H1 (cell line): ENCODE measurements around the gene TTBK1. TPM values are rescaled to one million over a fixed set of nuclear protein-coding genes. Genes with fewer than 3 reads are reported as not detected.

Experiments
- CTCF ChIA-PET: fragments of 300-600 bp; sonication (Branson Sonifier 250); formaldehyde crosslinking; loops from one replicate; lab custom pipeline; 2021; ENCODE audit not compliant: partially characterized antibody; lab: Charles Lee
- POLR2A ChIA-PET: fragments of 300-600 bp; sonication (Branson Sonifier 250); formaldehyde crosslinking; loops from one replicate; lab custom pipeline; 2021; ENCODE audit warnings: inconsistent platforms; ENCODE audit not compliant: partially characterized antibody; lab: Charles Lee
- DNase-seq, 2 experiments: peaks; one replicate each; pipeline versions ENCODE4 v3.0.0 to v3.0.0-alpha.2; 2010 to 2022; ENCODE audit warnings: low spot score in 2 of 2, low read depth in 1 of 2, mixed read lengths in 1 of 2
- FAIRE-seq: peaks from 2 replicates; lab custom pipeline; 2011; peaks lifted over from hg19 to GRCh38; lab: Jason Lieb, UNC
- H2AFZ ChIP-seq: 2 replicates; pipeline ENCODE4 v1.8.1; 2012; ENCODE audit warnings: low read length, inconsistent platforms
- H2AK5ac ChIP-seq: 2 replicates; pipeline ENCODE4 v1.6.1; 2013; ENCODE audit warnings: low read depth, low read length
- H2BK120ac ChIP-seq: replicated peaks from 2 replicates; pipeline ENCODE3; 2013; ENCODE audit warnings: low read depth, low read length, inconsistent platforms
- H2BK12ac ChIP-seq: 2 replicates; pipeline ENCODE4 v1.6.1; 2013; ENCODE audit warnings: low read depth, low read length
- H2BK15ac ChIP-seq: 2 replicates; pipeline ENCODE4 v1.6.1; 2013; ENCODE audit warnings: low read length
- H2BK20ac ChIP-seq: 2 replicates; pipeline ENCODE4 v1.6.1; 2013; ENCODE audit warnings: low read length
- H2BK5ac ChIP-seq: 2 replicates; pipeline ENCODE4 v1.6.1; 2013; ENCODE audit warnings: low read depth, low read length
- H3K14ac ChIP-seq: 2 replicates; pipeline ENCODE4 v1.6.1; 2013; ENCODE audit warnings: inconsistent platforms; ENCODE audit not compliant: insufficient read length
- H3K18ac ChIP-seq: 2 replicates; pipeline ENCODE4 v1.6.1; 2013; ENCODE audit warnings: low read length; ENCODE audit errors: extremely low read depth
- H3K23ac ChIP-seq: 2 replicates; pipeline ENCODE4 v1.6.1; 2013; ENCODE audit warnings: inconsistent platforms; ENCODE audit not compliant: insufficient read length
- H3K23me2 ChIP-seq: 2 replicates; pipeline ENCODE4 v1.6.1; 2013; ENCODE audit warnings: low read depth, low read length
- H3K27ac ChIP-seq: 2 replicates; pipeline ENCODE4 v1.6.1; 2011; ENCODE audit warnings: low read depth, low read length, inconsistent platforms
- H3K27me3 ChIP-seq, 4 experiments: replicated peaks in 1 of 4; 1 replicate in 1 of 4; 2 replicates in 3 of 4; pipeline versions ENCODE4 v1.6.1 to v1.8.1; 2011 to 2013; ENCODE audit warnings: low read length in 3 of 4, mild to moderate bottlenecking in 3 of 4, inconsistent platforms in 2 of 4, mixed read lengths in 2 of 4, moderate library complexity in 1 of 4; ENCODE audit not compliant: control insufficient read depth in 3 of 4, insufficient read depth in 3 of 4; ENCODE audit errors: extremely low read depth in 1 of 4
- H3K36me3 ChIP-seq, 4 experiments: 2 replicates each; pipeline versions ENCODE4 v1.6.1 to v1.8.1; 2011 to 2013; ENCODE audit warnings: mild to moderate bottlenecking in 4 of 4, low read length in 3 of 4, moderate library complexity in 2 of 4, control low read depth in 1 of 4, inconsistent platforms in 1 of 4; ENCODE audit not compliant: insufficient read depth in 4 of 4, control insufficient read depth in 2 of 4
- H3K4ac ChIP-seq: replicated peaks from 2 replicates; pipeline ENCODE3; 2013; ENCODE audit warnings: low read length, low read depth, mixed read lengths, inconsistent platforms; ENCODE audit not compliant: insufficient read length
- H3K4me1 ChIP-seq, 4 experiments: replicated peaks in 1 of 4; 1 replicate in 1 of 4; 2 replicates in 3 of 4; pipeline versions ENCODE4 v1.6.1 to v1.8.1; 2011 to 2013; ENCODE audit warnings: low read length in 3 of 4, inconsistent platforms in 2 of 4, mixed read lengths in 1 of 4; ENCODE audit not compliant: insufficient read depth in 4 of 4, control insufficient read depth in 3 of 4
- H3K4me2 ChIP-seq, 2 experiments: 2 replicates each; pipeline versions ENCODE4 v1.6.1 to v1.8.1; 2011 to 2013; ENCODE audit warnings: low read depth in 2 of 2, low read length in 2 of 2, control low read depth in 1 of 2, inconsistent platforms in 1 of 2, mild to moderate bottlenecking in 1 of 2; ENCODE audit not compliant: insufficient read depth in 1 of 2
- H3K4me3 ChIP-seq, 4 experiments: fragments of 200-600, 300-600 bp in 1 of 4; sonication (generic), shearing (Covaris generic), sonication (Bioruptor Twin) in 1 of 4; 2 replicates each; pipeline versions ENCODE4 v1.5.1 to v1.8.1; 2011 to 2016; ENCODE audit warnings: low read length in 4 of 4, low read depth in 3 of 4, control low read depth in 2 of 4, inconsistent platforms in 2 of 4, mild to moderate bottlenecking in 2 of 4, mixed read lengths in 1 of 4, moderate library complexity in 1 of 4; ENCODE audit not compliant: insufficient read depth in 2 of 4; ENCODE audit errors: extremely low read depth in 1 of 4
- H3K56ac ChIP-seq: replicated peaks from 2 replicates; pipeline ENCODE3; 2013; ENCODE audit warnings: low read depth, mild to moderate bottlenecking, mixed read lengths, low read length, inconsistent platforms; ENCODE audit not compliant: insufficient read length
- H3K79me1 ChIP-seq: 2 replicates; pipeline ENCODE4 v1.6.1; 2013; ENCODE audit warnings: low read depth, low read length, control low read depth
- H3K79me2 ChIP-seq, 2 experiments: 2 replicates each; pipeline versions ENCODE4 v1.6.1 to v1.8.1; 2012 to 2013; ENCODE audit warnings: low read length in 2 of 2, mild to moderate bottlenecking in 2 of 2, inconsistent platforms in 1 of 2; ENCODE audit not compliant: insufficient read depth in 2 of 2, control insufficient read depth in 1 of 2
- H3K9ac ChIP-seq, 4 experiments: replicated peaks in 1 of 4; 1 replicate in 1 of 4; 2 replicates in 3 of 4; pipeline versions ENCODE4 v1.6.1 to v1.8.1; 2011 to 2013; ENCODE audit warnings: low read depth in 3 of 4, low read length in 3 of 4, control low read depth in 2 of 4, mild to moderate bottlenecking in 2 of 4, moderate library complexity in 2 of 4, inconsistent platforms in 1 of 4; ENCODE audit errors: extremely low read depth in 1 of 4
- H3K9me3 ChIP-seq, 2 experiments: 2 replicates each; pipeline versions ENCODE4 v1.6.1 to v1.8.1; 2012 to 2013; ENCODE audit warnings: mild to moderate bottlenecking in 2 of 2, moderate library complexity in 2 of 2, control low read depth in 1 of 2, inconsistent platforms in 1 of 2, low read depth in 1 of 2, low read length in 1 of 2, mixed read lengths in 1 of 2; ENCODE audit not compliant: insufficient read depth in 2 of 2
- H4K20me1 ChIP-seq, 2 experiments: replicated peaks in 1 of 2; 2 replicates each; pipeline versions ENCODE3 to v1.8.1; 2011 to 2013; ENCODE audit warnings: inconsistent platforms in 2 of 2, low read length in 2 of 2, mild to moderate bottlenecking in 1 of 2; ENCODE audit not compliant: insufficient read depth in 2 of 2, control insufficient read depth in 1 of 2
- H4K5ac ChIP-seq: 2 replicates; pipeline ENCODE4 v1.6.1; 2013; ENCODE audit warnings: low read length, low read depth, mixed read lengths, inconsistent platforms; ENCODE audit not compliant: insufficient read length
- H4K8ac ChIP-seq: 2 replicates; pipeline ENCODE4 v1.8.0; 2013; ENCODE audit warnings: mild to moderate bottlenecking, moderate library complexity, low read length, inconsistent platforms; ENCODE audit not compliant: insufficient read depth; ENCODE audit errors: extremely low read depth
- H4K91ac ChIP-seq: replicated peaks from 2 replicates; pipeline ENCODE3; 2013; ENCODE audit warnings: low read length, mixed read lengths, inconsistent platforms; ENCODE audit not compliant: insufficient read length
- CBX8 ChIP-seq: fragments of 300-800, 300-1000 bp; sonication (generic); IDR thresholded peaks from 2 replicates; pipeline ENCODE4 v1.7.1; 2016; ENCODE audit warnings: low read depth, low read length, borderline replicate concordance
- CHD1 ChIP-seq: IDR thresholded peaks from 2 replicates; pipeline ENCODE4 v1.6.1; 2012; ENCODE audit warnings: low read depth, low read length, improper control_type of control experiment
- CREB1 ChIP-seq: IDR thresholded peaks from 2 replicates; pipeline ENCODE4 v1.6.1; 2012; ENCODE audit warnings: inconsistent platforms
- EGR1 ChIP-seq: IDR thresholded peaks from 2 replicates; pipeline ENCODE4 v1.6.1; 2011; ENCODE audit warnings: low read depth, low read length, borderline replicate concordance
- EP300 ChIP-seq, 2 experiments: IDR thresholded peaks; 1 replicate in 1 of 2; 2 replicates in 1 of 2; pipeline ENCODE4 v1.6.1; 2011 to 2012; ENCODE audit warnings: low read depth in 2 of 2, low read length in 2 of 2, mild to moderate bottlenecking in 2 of 2, borderline replicate concordance in 1 of 2, inconsistent platforms in 1 of 2, moderate library complexity in 1 of 2
- FOSL1 ChIP-seq: IDR thresholded peaks from 2 replicates; pipeline ENCODE4 v1.6.1; 2011; ENCODE audit warnings: mild to moderate bottlenecking, low read depth, low read length, moderate library complexity; ENCODE audit not compliant: insufficient read depth
- HDAC6 ChIP-seq: IDR thresholded peaks from one replicate; pipeline ENCODE4 v1.7.1; 2012; ENCODE audit warnings: low read depth, mild to moderate bottlenecking, inconsistent platforms, low read length, moderate library complexity
- NRF1 ChIP-seq: IDR thresholded peaks from 2 replicates; pipeline ENCODE4 v1.6.1; 2011; ENCODE audit warnings: mild to moderate bottlenecking, low read depth, low read length, improper control_type of control experiment
- RXRA ChIP-seq: IDR thresholded peaks from 2 replicates; pipeline ENCODE4 v1.6.1; 2011; ENCODE audit warnings: low read depth, mild to moderate bottlenecking, low read length, moderate library complexity; ENCODE audit not compliant: insufficient read depth
- SP2 ChIP-seq: IDR thresholded peaks from 2 replicates; pipeline ENCODE4 v1.6.1; 2012; ENCODE audit warnings: mild to moderate bottlenecking, low read length, inconsistent platforms
- SRF ChIP-seq: IDR thresholded peaks from 2 replicates; pipeline ENCODE4 v1.6.1; 2011; ENCODE audit warnings: mild to moderate bottlenecking, low read depth, low read length, moderate library complexity
- TBP ChIP-seq: IDR thresholded peaks from 2 replicates; pipeline ENCODE4 v1.6.1; 2011; ENCODE audit warnings: low read depth, low read length, improper control_type of control experiment
- YY1 ChIP-seq: IDR thresholded peaks from 2 replicates; pipeline ENCODE4 v1.6.1; 2011; ENCODE audit warnings: low read depth, mild to moderate bottlenecking, low read length
- WGBS, 2 experiments: shearing (Covaris generic) in 1 of 2; methylation state at CpG; one replicate each; pipeline versions ENCODE4 v1.1.6 to v1.1.7; 2013 to 2015; ENCODE audit warnings: low lambda C conversion rate in 2 of 2, mixed read lengths in 2 of 2, inconsistent platforms in 1 of 2, low coverage in 1 of 2, missing lambda C conversion rate in 1 of 2; ENCODE audit not compliant: insufficient replicate concordance in 2 of 2, insufficient coverage in 1 of 2, insufficient read length in 1 of 2; ENCODE audit errors: extremely low coverage in 1 of 2, missing lambda C conversion rate in 1 of 2; 5-methylcytosine and 5-hydroxymethylcytosine counted together
- polyA plus RNA-seq, 7 experiments: library from polyadenylated mRNA; depleted of rRNA in 3 of 7; stranded (reverse) in 5 of 7; unstranded in 2 of 7; fragments of >200 nt in 5 of 7; fragments of 200-250 nt in 2 of 7; gene quantifications; 1 replicate in 5 of 7; 2 replicates in 1 of 7; 4 replicates in 1 of 7; pipeline versions ENCODE4 v1.2.1 to v1.2.3, GENCODE V29; 2011 to 2013; ENCODE audit warnings: missing spikeins in 2 of 7, mixed read lengths in 2 of 7
- total RNA-seq: library from RNA; stranded (reverse); fragmentation: NEBNext Ultra II Directional; extraction: Animal tissue kit (Norgen Biotek cat#: 25700); gene quantifications from 2 replicates; pipeline ENCODE4 v1.2.1, GENCODE V29; 2021
- TF ChIP-seq, protein P1 (sequence below): IDR thresholded peaks from 2 replicates; pipeline ENCODE4 v1.6.1; 2012; ENCODE audit warnings: inconsistent platforms

The TTBK1 gene
- total and polyA plus RNA-seq, 2 of the 8 experiments (the other 6 are each of a cell fraction or from before 2014, with no cell fraction given), result 0.53 to 1.6 TPM

DNA sequence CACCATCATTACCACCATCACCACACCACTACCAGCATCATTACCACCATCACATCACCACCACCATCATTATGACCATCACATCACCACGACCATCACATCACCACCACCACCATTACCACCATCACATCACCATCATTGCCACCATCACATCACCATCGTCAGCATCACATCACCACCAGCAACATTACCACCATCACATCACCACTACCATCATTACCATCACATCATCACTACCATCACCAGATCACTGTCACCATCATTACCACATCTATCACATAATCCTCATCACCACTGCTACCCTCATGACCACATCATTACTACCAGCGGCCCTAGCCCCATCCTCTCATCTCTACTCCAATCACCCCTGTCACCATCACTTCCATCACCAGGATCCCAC is 51.3 kb downstream of the TTBK1 start:
- Histone ChIP-seq H3K4me2 (no peak overlapping the region), H2BK120ac (no peak overlapping the region), H3K4me3 (no peak overlapping the region), H3K9me3 (no peaks in the 10 kb centered on the region), H3K79me2 (no peaks in the 10 kb centered on the region), H3K27me3 (peaks cover 0 to 2% (median 0%) of the 10 kb centered on the region in 4 experiments; a peak in 1 of 7 replicates), H3K18ac (no peak overlapping the region), H3K4me1 (no peaks in the 10 kb centered on the region), H3K23ac (no peak overlapping the region), H4K5ac (no peak overlapping the region), H3K36me3 (no peaks in the 10 kb centered on the region; a peak in 1 of 8 replicates), H3K79me1 (no peaks in the 10 kb centered on the region), H2BK15ac (no peak overlapping the region), H3K56ac (peak overlapping the region; percentile 87), H4K8ac (no peak overlapping the region), H3K27ac (no peak overlapping the region), H2AK5ac (peak overlapping the region; percentile 89; the same call in 1 of the 2 replicates), H3K4ac (no peak overlapping the region), H2AFZ (no peak overlapping the region), H3K23me2 (peaks cover 12% of the 10 kb centered on the region; the same call in 1 of the 2 replicates), H2BK5ac (no peak overlapping the region), H2BK12ac (peak overlapping the region; percentile 13; the same call in 1 of the 2 replicates), H3K9ac (no peak overlapping the region), H4K20me1 (peaks cover 0 to 8% of the 10 kb centered on the region in 2 experiments), H2BK20ac (no peak overlapping the region), H4K91ac (no peak overlapping the region), H3K14ac (no peak overlapping the region)
- ChIA-PET CTCF (interaction anchor here (2.4 kb wide), 1 partner anchor 13 kb away, joined by 12 read pairs; the partner anchor contains the start of gene CRIP3), POLR2A (no interaction called here)
- 88% methylated on average over 3 of the region's 3 CpGs; no CpG with 5 or more reads in 1 of the 2 experiments for WGBS, 2 experiments
- no peak for FAIRE-seq
- no peak for DNase-seq
- no peak for TF ChIP-seq EGR1
- TF ChIP-seq HDAC6, result no peak
- TF ChIP-seq NRF1, result no peak
- TF ChIP-seq CHD1, result no peak
- no peak for TF ChIP-seq FOSL1
- no peak for TF ChIP-seq TBP
- no peak for TF ChIP-seq YY1
- no peak for TF ChIP-seq EP300 (IDR thresholded peaks at IDR 0.05; ENCODE audit: borderline replicate concordance in 1 of 2, low read depth in 2 of 2, low read length in 2 of 2)
- no peak for TF ChIP-seq SP2
- no peak for TF ChIP-seq SRF
- no peak for TF ChIP-seq CBX8
- no peak for TF ChIP-seq RXRA
- TF ChIP-seq, protein P1, sequence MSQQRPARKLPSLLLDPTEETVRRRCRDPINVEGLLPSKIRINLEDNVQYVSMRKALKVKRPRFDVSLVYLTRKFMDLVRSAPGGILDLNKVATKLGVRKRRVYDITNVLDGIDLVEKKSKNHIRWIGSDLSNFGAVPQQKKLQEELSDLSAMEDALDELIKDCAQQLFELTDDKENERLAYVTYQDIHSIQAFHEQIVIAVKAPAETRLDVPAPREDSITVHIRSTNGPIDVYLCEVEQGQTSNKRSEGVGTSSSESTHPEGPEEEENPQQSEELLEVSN, result no peak
- no peak for TF ChIP-seq CREB1
